HL-60 (cell line): ENCODE measurements around the gene C1S.

Source experiments
- CTCF ChIP-seq: IDR thresholded peaks from one replicate; pipeline ENCODE4 v1.5.1; 2011; ENCODE audit warnings: low read length, control low read depth, inconsistent platforms; ENCODE audit not compliant: insufficient read depth
- GABPA ChIP-seq: IDR thresholded peaks from 2 replicates; pipeline ENCODE4 v1.6.1; 2012; ENCODE audit warnings: low read depth
- POLR2AphosphoS5 ChIP-seq: IDR thresholded peaks from 2 replicates; pipeline ENCODE4 v1.6.1; 2012; ENCODE audit warnings: low read depth
- REST ChIP-seq: IDR thresholded peaks from 2 replicates; pipeline ENCODE4 v1.6.1; 2012; ENCODE audit warnings: low read depth; ENCODE audit not compliant: insufficient replicate concordance

- no peak for TF ChIP-seq REST
- TF ChIP-seq CTCF = no peak
- TF ChIP-seq POLR2AphosphoS5 = no peak
- TF ChIP-seq GABPA = no peak
Observed at GRCh38 chr12:7017870-7018349, 42.6 kb upstream of the C1S start.
